Body of pancreas (tissue), 4 donors: ENCODE measurements around the gene SCAF11.
"Not testable (repeated sequence)": the region's sequence is repeated elsewhere in the genome, so short reads cannot be mapped to it uniquely, and the experiment has no call there.

ENCODE experiments used
- CTCF ChIP-seq, 7 experiments: fragments of 450-650 bp in 4 of 7; fragments of 200-600 bp in 3 of 7; sonication (generic) in 3 of 7; IDR thresholded peaks; one replicate each; pipeline ENCODE4 v1.5.1; 2016 to 2019; ENCODE audit warnings: antibody characterized with exemption in 7 of 7
- POLR2A ChIP-seq, 3 donors: fragments of 450-650 bp; IDR thresholded peaks; one replicate each; pipeline ENCODE4 v1.6.1; 2016; ENCODE audit warnings: antibody characterized with exemption in 3 of 3, mild to moderate bottlenecking in 2 of 3

- not testable (repeated sequence) for TF ChIP-seq CTCF, POLR2A (IDR thresholded peaks at IDR 0.05)
Measured at GRCh38 chr12:46017866-46018375, 27.5 kb upstream of the SCAF11 start.
